ENCODE results near the gene ABLIM2. TPM values are rescaled to one million over a fixed set of nuclear protein-coding genes. Genes with fewer than 3 reads are reported as not detected.

Gene ABLIM2
- total RNA-seq, 1 donor from 2014 or later = 3.5 TPM

DNA sequence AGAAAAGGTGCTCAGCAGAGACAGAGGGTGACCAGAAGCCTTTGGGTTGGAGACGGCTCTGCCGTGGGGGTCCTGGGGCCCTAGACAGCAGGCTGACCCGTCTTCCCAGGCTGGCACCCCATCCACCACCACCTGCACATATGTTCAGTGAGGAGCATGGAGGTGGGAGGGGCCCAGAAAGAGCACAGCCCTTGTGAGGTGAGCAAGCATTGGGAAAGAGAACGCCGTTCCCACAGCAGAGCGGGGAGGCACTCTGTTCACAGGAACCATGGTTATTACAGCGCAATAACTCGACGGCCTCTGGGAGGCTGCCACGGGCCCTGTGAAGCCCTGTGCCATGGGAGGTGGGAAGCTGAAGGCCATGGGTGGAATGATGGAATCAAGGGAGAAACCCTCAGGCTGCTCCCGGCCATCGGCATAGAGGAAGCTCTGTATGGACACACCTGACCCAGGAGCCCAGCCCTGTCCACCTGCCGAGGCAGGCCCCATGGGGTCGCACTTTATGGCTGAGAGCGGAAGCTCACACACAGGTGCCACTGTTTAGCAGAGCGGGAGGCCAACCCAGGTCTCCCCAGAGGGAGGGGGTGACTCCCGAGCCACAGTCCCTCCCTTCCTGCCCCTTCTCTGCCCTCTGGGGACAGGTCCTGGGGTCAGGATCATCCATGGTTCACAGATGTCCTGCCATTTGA lies 125.4 kb downstream of the ABLIM2 start:
- no peak overlapping the region for H3K27ac Mint-ChIP-seq
- no peak overlapping the region for H3K4me3 Mint-ChIP-seq
- H3K27me3 Mint-ChIP-seq (ENCODE audit: low read depth) = peaks cover 3% of the 10 kb centered on the region

GRCh38 chr4:8032381-8032780 lies 126.2 kb downstream of the ABLIM2 start:
- no peaks in the 10 kb centered on the region for H3K36me3 Mint-ChIP-seq
- no peak overlapping the region for H3K4me3 Mint-ChIP-seq
- H3K27ac Mint-ChIP-seq = no peak overlapping the region
- peaks cover 3% of the 10 kb centered on the region for H3K27me3 Mint-ChIP-seq (ENCODE audit: low read depth)
- H3K4me1 Mint-ChIP-seq = peaks cover 3% of the 10 kb centered on the region
- no peaks in the 10 kb centered on the region for H3K9me3 Mint-ChIP-seq
- TF ChIP-seq, protein P1, sequence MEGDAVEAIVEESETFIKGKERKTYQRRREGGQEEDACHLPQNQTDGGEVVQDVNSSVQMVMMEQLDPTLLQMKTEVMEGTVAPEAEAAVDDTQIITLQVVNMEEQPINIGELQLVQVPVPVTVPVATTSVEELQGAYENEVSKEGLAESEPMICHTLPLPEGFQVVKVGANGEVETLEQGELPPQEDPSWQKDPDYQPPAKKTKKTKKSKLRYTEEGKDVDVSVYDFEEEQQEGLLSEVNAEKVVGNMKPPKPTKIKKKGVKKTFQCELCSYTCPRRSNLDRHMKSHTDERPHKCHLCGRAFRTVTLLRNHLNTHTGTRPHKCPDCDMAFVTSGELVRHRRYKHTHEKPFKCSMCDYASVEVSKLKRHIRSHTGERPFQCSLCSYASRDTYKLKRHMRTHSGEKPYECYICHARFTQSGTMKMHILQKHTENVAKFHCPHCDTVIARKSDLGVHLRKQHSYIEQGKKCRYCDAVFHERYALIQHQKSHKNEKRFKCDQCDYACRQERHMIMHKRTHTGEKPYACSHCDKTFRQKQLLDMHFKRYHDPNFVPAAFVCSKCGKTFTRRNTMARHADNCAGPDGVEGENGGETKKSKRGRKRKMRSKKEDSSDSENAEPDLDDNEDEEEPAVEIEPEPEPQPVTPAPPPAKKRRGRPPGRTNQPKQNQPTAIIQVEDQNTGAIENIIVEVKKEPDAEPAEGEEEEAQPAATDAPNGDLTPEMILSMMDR (IDR thresholded peaks at IDR 0.05; ENCODE audit: unreplicated experiment) = no peak
- DNase-seq (ENCODE audit: low spot score in 2 of 2, unreplicated experiment in 2 of 2) = no peak

More for the DNA sequence above, 125.4 kb downstream of the ABLIM2 start:
- Mint-ChIP-seq H3K9me3 (no peaks in the 10 kb centered on the region), H3K4me1 (peaks cover 3% of the 10 kb centered on the region), H3K36me3 (no peaks in the 10 kb centered on the region)
- TF ChIP-seq, protein P1 (IDR thresholded peaks at IDR 0.05; ENCODE audit: unreplicated experiment) = no peak
- no peak for DNase-seq (ENCODE audit: low spot score in 2 of 2, unreplicated experiment in 2 of 2)

DNA sequence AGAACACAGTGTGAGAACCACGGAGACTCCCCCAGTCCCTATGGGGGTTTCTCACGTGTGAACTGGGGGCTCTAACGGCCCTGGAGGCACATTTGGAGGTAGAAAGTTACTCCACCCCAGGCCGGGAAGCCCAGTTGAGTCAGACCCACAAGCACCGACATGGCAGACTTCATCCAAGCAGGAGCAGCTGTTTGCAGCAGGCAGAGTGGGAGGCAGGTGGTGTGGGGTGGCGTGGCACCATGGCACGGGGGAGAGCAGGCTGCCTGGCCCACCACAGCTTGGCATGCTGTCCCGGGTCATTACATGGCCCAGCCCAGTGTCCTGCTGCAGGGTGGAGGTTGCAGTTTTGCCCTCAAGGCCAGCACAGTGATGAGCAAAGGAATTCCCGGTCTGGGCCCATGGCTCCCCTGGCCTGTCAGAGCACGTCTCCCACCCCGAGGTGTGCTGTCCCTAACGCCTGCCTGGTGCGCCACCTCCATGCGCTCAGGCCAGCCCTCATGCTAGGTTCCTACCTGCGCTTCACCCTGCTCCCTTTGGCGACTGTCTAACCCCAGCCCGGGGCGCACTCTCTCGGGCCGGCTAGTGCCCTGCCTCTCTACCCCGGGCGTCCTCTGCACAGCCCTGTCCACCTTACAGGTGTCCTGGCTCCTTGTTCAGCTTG lies 128.4 kb downstream of the ABLIM2 start:
- peaks cover 3% of the 10 kb centered on the region for H3K27me3 Mint-ChIP-seq (ENCODE audit: low read depth)
- no peaks in the 10 kb centered on the region for H3K36me3 Mint-ChIP-seq
- no peak for DNase-seq (ENCODE audit: low spot score in 2 of 2, unreplicated experiment in 2 of 2)
- TF ChIP-seq, protein P1 (IDR thresholded peaks at IDR 0.05; ENCODE audit: unreplicated experiment) = no peak
- H3K27ac Mint-ChIP-seq = no peak overlapping the region
- H3K4me1 Mint-ChIP-seq = peaks cover 3% of the 10 kb centered on the region
- no peaks in the 10 kb centered on the region for H3K9me3 Mint-ChIP-seq
- no peak overlapping the region for H3K4me3 Mint-ChIP-seq

DNA sequence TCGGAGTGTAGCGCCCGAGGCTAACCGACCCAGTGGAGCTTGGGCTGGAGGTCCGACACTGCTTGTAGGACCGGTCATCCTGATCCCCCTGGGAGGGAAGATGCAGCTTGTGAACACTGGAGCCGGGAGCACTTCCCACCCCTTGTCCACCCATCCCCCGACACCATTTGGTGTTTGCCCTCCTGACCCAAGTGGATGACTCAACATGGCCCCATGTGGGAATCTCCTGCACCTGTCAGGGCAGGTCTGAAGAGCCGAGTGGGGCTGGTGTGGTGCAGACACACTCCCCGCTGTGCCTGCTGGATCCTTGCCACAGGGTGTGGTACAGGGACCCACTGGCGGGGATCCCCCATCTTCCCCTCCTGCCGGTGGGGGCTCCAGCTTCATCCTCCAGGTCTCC lies 128.9 kb downstream of the ABLIM2 start:
- TF ChIP-seq, protein P1 (IDR thresholded peaks at IDR 0.05; ENCODE audit: unreplicated experiment) = no peak
- no peak overlapping the region for H3K27ac Mint-ChIP-seq
- H3K9me3 Mint-ChIP-seq = no peaks in the 10 kb centered on the region
- H3K4me1 Mint-ChIP-seq = peaks cover 3% of the 10 kb centered on the region
- H3K27me3 Mint-ChIP-seq (ENCODE audit: low read depth) = peaks cover 3% of the 10 kb centered on the region
- H3K4me3 Mint-ChIP-seq = no peak overlapping the region
- H3K36me3 Mint-ChIP-seq = no peaks in the 10 kb centered on the region
- no peak for DNase-seq (ENCODE audit: low spot score in 2 of 2, unreplicated experiment in 2 of 2)

- peaks cover 3% of the 10 kb centered on the region for H3K4me1 Mint-ChIP-seq
- no peaks in the 10 kb centered on the region for H3K36me3 Mint-ChIP-seq
- TF ChIP-seq, protein P1 (IDR thresholded peaks at IDR 0.05; ENCODE audit: unreplicated experiment) = no peak
- peaks cover 3% of the 10 kb centered on the region for H3K27me3 Mint-ChIP-seq (ENCODE audit: low read depth)
- DNase-seq (ENCODE audit: low spot score in 2 of 2, unreplicated experiment in 2 of 2) = no peak
- H3K4me3 Mint-ChIP-seq = no peak overlapping the region
- H3K27ac Mint-ChIP-seq = no peak overlapping the region
- no peaks in the 10 kb centered on the region for H3K9me3 Mint-ChIP-seq
Observed at GRCh38 chr4:8028884-8029568, 129.6 kb downstream of the ABLIM2 start.

Measured in mesothelial cell of epicardium (in vitro differentiated cells).